HuH-7.5 (cell line): ENCODE data around the gene PGLYRP1.

Experiments
- DNase-seq: peaks from one replicate; pipeline ENCODE4 v3.0.0; 2011; ENCODE audit warnings: low spot score

The PGLYRP1 gene

GRCh38 chr19:46022431-46023310, at the start of gene PGLYRP1:
Gene PGLYRP1, minus strand, starts transcription at chr19:46023053. Its CDS starts 32 bp downstream, at chr19:46023021.
- no peak for DNase-seq

- no peak for DNase-seq
Measured at GRCh38 chr19:46069806-46070341, 47.0 kb upstream of the PGLYRP1 start.

- DNase-seq, result no peak
Measured at GRCh38 chr19:46068345-46069258, 45.7 kb upstream of the PGLYRP1 start.

- DNase-seq, result no peak
Measured at GRCh38 chr19:46067691-46068090, 44.8 kb upstream of the PGLYRP1 start.

GRCh38 chr19:46066471-46066870, 43.6 kb upstream of the PGLYRP1 start:
- DNase-seq, result no peak

GRCh38 chr19:46065486-46066071, 42.7 kb upstream of the PGLYRP1 start:
- no peak for DNase-seq

- no peak for DNase-seq
Measured at GRCh38 chr19:46063201-46063600, 40.3 kb upstream of the PGLYRP1 start.

GRCh38 chr19:46060012-46060411, 37.2 kb upstream of the PGLYRP1 start:
- no peak for DNase-seq

- no peak for DNase-seq
Measured at GRCh38 chr19:46058778-46059177, 35.9 kb upstream of the PGLYRP1 start.

- DNase-seq, result no peak
Measured at GRCh38 chr19:46056536-46056935, 33.7 kb upstream of the PGLYRP1 start.

GRCh38 chr19:46052896-46053295, 30.0 kb upstream of the PGLYRP1 start:
- no peak for DNase-seq

- DNase-seq, result no peak
Measured at GRCh38 chr19:46049597-46049996, 26.7 kb upstream of the PGLYRP1 start.

- DNase-seq, result no peak
Measured at GRCh38 chr19:46043519-46043918, 20.7 kb upstream of the PGLYRP1 start.

- no peak for DNase-seq
Measured at GRCh38 chr19:46042252-46042883, 19.5 kb upstream of the PGLYRP1 start.

- DNase-seq, result no peak
Measured at GRCh38 chr19:46040952-46041500, 18.2 kb upstream of the PGLYRP1 start, which contains the start of gene IGFL4. Gene IGFL4, minus strand, starts transcription at chr19:46041002. Its CDS starts 40 bp downstream, at chr19:46040962.

GRCh38 chr19:46040125-46040524, 17.3 kb upstream of the PGLYRP1 start:
- DNase-seq, result no peak

- no peak for DNase-seq
Measured at GRCh38 chr19:46036744-46037128, 13.9 kb upstream of the PGLYRP1 start.

GRCh38 chr19:46035986-46036743, 13.3 kb upstream of the PGLYRP1 start:
- no peak for DNase-seq

GRCh38 chr19:46035546-46035945, 12.7 kb upstream of the PGLYRP1 start:
- DNase-seq, result no peak

GRCh38 chr19:46033401-46033800, 10.5 kb upstream of the PGLYRP1 start:
- DNase-seq, result no peak
